ENCODE measurements around the gene APH1B. TPM values are rescaled to one million over a fixed set of nuclear protein-coding genes. Genes with fewer than 3 reads are reported as not detected.
"Not testable (repeated sequence)": the region's sequence is repeated elsewhere in the genome, so short reads cannot be mapped to it uniquely, and the experiment has no call there.

Gene APH1B
- 10 to 100 TPM in 11 of 12 donors, not detected in 1; 11.4 to 15.1 (median 13.8) TPM for polyA plus RNA-seq (ENCODE audit: insufficient read length in 12 of 12)
- long read RNA-seq, donor 1, full-length matches to known transcripts = 7 of 283 reads
- long read RNA-seq, donor 1, partial matches to known transcripts = 276 of 283 reads
- long read RNA-seq, donor 1, other reads (novel, unspliced or antisense) = 0 of 283 reads
- long read RNA-seq, donor 2, full-length matches to known transcripts = 5 of 5 reads
- long read RNA-seq, donor 2, partial matches to known transcripts = 0 of 5 reads
- long read RNA-seq, donor 2, other reads (novel, unspliced or antisense) = 0 of 5 reads
- long read RNA-seq, donor 3, full-length matches to known transcripts = 3 of 3 reads
- long read RNA-seq, donor 3, partial matches to known transcripts = 0 of 3 reads
- long read RNA-seq, donor 3, other reads (novel, unspliced or antisense) = 0 of 3 reads
- long read RNA-seq, donor 4, full-length matches to known transcripts = 2 of 2 reads
- long read RNA-seq, donor 4, partial matches to known transcripts = 0 of 2 reads
- long read RNA-seq, donor 4, other reads (novel, unspliced or antisense) = 0 of 2 reads
- long read RNA-seq, donor 5, full-length matches to known transcripts = 8 of 8 reads
- long read RNA-seq, donor 5, partial matches to known transcripts = 0 of 8 reads
- long read RNA-seq, donor 5, other reads (novel, unspliced or antisense) = 0 of 8 reads
- long read RNA-seq, donor 6, full-length matches to known transcripts = 6 of 6 reads
- long read RNA-seq, donor 6, partial matches to known transcripts = 0 of 6 reads
- long read RNA-seq, donor 6, other reads (novel, unspliced or antisense) = 0 of 6 reads
- long read RNA-seq, donor 7, full-length matches to known transcripts = 5 of 5 reads
- long read RNA-seq, donor 7, partial matches to known transcripts = 0 of 5 reads
- long read RNA-seq, donor 7, other reads (novel, unspliced or antisense) = 0 of 5 reads
- long read RNA-seq, donor 8, full-length matches to known transcripts = 5 of 5 reads
- long read RNA-seq, donor 8, partial matches to known transcripts = 0 of 5 reads
- long read RNA-seq, donor 8, other reads (novel, unspliced or antisense) = 0 of 5 reads
- long read RNA-seq, donor 9, full-length matches to known transcripts = 4 of 4 reads
- long read RNA-seq, donor 9, partial matches to known transcripts = 0 of 4 reads
- long read RNA-seq, donor 9, other reads (novel, unspliced or antisense) = 0 of 4 reads
- long read RNA-seq, donor 10, full-length matches to known transcripts = 5 of 23 reads
- long read RNA-seq, donor 10, partial matches to known transcripts = 18 of 23 reads
- long read RNA-seq, donor 10, other reads (novel, unspliced or antisense) = 0 of 23 reads
- long read RNA-seq, donor 11, full-length matches to known transcripts = 5 of 5 reads
- long read RNA-seq, donor 11, partial matches to known transcripts = 0 of 5 reads
- long read RNA-seq, donor 11, other reads (novel, unspliced or antisense) = 0 of 5 reads

DNA sequence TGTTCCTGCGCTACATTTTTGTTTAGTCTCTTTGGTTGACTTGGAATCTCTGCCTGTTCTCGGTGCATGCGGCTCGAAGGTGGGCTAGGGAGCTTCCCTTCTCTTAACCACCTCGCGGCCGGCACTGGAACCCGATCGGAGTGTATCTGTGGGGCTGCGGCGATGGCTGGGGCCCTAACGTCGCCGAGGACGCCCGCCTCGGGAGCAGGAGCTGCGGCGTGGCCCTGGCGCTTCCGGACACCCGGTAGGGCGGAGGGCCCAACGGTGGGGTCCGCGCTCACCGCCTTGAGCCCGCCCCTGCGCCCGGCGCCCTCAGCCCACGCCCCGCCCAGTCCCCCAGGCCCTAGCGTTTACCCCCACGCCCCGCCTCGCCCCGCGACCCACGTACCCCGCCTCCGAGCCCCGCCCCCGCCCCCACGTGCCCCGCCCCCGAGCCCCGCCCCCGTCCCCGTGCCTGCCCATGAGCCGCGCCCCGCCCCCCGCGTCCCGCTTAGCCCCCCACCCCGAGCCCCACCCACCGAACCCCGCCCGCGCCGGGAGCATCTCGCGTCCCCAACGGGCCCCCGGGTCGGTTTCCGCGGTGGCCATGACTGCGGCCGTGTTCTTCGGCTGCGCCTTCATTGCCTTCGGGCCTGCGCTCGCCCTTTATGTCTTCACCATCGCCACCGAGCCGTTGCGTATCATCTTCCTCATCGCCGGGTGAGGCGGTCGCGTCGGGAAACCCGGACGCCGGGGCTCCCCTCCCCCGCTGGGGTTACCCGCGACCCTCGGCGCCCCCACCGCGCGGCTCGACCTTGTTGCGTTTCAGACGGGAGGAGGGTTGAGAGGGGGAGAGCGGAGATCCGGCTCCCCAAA, at the start of gene APH1B:
TSS of gene APH1B (plus strand) at position 568 of the 855 bp plus-strand sequence. CDS start at position 587, 19 bp downstream.
- peak; percentile 72 for DNase-seq

DNA sequence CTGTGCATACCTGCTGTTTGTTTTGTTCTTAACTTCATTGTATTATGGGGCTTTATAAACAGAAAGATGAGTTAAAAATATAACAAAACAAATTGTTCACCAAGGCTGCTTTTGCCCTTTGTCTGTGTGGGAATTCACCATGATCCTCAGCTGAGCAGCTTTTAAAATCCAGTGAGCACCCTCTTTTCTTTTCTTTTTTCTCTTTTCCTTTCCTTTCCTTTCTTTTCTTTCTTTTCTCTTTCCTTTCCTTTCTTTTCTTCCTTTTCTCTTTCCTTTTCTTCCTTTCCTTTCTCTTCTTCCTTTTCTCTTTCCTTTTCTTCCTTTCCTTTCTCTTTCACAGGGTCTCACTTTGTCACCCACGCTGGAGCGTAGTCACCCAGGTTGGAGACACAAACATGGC, 49.7 kb upstream of the APH1B start:
- no peak for DNase-seq

DNA sequence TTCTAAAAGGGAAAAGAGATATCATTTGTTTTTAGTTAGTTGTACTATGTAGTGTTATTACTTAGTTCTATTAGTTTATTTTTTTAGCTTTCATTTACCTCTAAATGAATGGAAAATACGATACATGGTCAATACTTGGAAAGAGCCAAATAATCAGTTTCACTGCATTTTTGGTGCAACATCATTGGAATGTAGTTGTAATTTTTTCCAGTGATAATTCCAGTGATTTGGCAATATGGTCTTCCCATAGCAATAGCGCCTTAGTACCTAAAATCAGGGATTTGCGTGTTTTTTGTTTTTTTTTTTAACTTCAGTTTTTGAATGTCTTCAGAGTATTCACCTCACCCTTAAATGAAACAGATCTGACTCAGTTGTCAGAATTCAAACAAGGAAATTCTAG, 46.2 kb upstream of the APH1B start:
- no peak for DNase-seq

DNA sequence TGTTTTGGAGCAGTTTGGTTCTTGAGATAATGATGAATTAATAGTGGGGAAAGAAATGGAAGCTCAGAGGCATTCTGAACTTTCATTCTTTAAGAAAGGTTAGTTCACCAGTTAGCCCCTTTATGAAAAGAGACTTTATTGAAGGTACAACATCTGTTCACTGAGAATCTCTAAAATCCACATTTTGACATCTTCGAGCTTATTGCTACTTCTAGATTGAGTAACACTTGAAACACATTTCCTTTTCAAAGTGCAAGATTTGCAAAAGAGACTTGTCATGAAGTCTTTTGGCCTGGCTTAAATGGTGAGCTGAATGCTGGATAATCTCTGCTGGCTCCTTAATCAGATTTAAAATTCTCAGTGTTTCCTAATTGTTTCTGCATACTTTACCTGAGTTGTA, 45.7 kb upstream of the APH1B start:
- DNase-seq = no peak

DNA sequence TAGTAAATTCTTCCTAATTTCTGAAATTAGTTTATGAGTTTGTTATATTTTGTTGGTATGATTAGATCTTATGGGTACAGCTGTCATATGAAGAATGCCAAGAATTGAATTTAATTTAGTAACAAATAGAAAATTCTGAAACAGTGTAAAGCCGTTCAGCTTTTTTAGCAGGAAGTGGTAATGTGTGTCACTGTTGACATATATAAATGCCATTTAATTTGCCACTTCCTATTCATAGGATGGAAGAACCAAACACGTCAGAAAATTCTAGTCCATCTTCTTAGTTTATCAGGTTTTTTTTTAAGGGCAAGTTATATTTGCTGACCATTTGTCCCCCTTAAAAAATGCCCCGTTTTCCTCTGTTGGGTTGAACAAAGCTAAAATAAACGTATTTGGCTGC, 45.0 kb upstream of the APH1B start:
- no peak for DNase-seq

DNA sequence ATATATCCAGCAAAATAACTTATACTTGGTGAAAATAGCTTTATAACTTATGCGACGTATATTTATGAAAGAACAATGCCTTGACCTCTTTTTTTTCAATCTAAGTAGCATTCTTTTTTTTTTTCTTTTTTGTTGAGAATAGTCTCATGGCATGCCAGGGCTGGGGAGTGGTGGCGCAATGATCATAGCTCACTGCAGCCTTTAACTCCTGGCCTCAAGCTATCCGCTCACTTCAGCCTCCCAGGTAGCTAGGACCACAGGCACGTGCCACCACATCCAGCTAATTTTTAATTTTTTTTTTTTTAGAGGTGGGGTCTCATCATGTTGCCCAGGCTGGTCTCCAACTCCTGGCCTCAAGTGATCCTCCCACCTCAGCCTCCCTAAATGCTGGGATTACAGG, 44.5 kb upstream of the APH1B start:
- DNase-seq = no peak

DNA sequence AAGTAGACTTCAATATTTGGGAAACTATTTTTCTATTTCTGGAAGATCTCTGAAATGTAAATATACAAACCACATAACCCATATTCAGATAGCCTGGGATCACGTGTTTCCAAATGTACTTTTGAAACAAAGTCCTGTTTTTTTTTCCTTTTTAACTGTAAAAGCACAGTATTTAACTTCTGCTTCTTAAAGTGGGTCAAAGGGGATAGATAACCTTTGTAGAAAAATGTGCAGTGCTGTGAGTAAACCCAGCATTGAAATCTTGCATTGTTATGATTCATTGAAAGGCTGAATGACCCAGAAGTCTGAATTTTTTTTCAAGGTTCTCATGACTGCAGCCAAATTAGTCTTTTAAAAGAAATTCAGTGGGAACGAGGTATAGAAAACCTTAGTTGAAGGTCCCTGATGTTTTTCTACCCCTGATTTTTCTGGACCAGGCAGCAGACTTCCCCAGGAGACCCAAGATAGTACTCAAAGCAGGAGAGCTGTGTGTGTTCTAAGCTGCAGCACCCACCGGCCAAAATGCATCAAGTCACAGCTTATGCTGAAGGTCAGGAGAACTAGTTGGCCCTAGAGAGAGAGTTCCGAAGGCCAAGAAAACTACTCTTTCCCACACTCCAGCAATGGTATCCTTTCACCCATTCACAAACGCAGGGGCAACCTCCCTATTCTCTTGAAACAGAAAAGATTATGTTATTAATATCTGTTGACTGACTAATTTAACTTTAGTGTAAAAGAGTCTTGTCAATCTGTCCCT, 43.6 kb upstream of the APH1B start:
- DNase-seq = no peak

DNA sequence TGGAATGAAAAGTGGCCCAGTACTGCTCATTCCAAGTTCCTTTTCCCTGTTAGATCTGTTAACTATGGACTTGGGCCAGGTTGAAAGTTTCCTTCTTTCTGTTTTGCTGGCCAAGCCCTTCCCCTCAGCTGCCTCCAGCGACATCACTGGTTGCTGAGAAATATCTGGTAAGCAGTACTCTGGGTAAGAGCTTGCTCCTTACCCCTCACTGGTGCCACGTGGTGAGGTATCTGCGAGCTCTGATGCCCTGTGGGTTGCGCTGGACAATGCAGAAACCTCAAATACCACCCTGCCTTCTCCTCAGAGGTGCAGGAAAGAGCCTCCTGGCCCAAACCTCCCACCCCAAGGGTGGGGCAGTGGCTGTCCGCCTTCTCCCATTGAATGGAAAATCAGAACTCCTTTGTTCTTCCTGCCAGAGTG, 42.9 kb upstream of the APH1B start:
- DNase-seq = peak; percentile 66

DNA sequence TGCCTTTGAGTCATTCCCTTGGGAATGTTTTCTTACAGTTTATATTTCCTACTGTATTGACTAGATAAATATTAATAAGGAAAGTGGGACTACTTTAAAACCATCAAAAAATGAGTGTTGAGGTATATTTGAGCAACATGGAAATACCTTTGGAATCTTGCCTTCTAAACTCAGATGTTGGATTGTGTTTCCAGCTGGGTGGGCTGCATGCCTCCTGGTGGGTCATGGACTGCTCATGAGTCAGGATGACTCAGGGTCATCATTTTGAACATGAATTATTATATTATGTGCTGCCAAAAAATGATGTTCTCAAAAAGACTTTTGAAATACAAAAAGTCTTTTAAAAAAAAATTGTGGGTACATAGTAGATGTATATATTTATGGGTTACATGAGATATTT, 41.1 kb upstream of the APH1B start:
- no peak for DNase-seq

DNA sequence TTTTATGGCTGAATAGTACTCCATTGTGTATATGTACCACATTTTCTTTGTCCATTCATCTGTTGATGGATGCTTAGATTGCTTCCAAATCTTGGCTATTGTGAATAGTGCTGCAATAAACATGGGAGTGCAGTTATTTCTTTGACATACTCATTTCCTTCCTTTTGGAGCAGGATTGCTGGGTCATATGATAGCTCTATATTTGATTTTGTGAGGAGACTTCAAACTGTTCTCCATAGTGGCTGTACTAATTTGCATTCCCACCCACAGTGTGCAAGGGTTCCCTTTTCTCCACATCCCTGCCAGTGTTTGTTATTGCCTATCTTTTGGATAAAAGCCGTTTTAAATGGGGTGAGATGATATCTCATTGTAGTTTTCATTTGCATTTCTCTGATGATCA, 40.3 kb upstream of the APH1B start:
- not testable (repeated sequence) for DNase-seq

DNA sequence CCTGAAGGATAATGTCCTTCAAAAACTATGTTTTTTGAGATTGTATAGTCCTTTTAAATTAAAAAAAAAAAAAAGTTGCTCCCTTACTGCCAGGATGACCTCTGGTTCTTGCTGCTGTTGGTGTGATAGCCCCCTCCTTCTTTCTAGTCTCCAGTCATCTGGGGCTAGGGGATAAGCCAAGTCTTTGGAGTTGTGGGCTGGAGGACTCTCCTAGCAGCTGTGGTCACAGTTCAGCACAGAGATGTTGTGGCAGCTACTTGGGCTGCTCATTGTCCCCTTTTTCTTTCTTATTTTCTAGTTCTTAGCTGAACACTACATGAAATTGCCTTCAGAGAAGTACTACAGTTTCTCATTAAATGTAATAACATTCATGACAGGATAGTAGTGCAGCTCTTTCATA, 39.2 kb upstream of the APH1B start:
- no peak for DNase-seq

DNA sequence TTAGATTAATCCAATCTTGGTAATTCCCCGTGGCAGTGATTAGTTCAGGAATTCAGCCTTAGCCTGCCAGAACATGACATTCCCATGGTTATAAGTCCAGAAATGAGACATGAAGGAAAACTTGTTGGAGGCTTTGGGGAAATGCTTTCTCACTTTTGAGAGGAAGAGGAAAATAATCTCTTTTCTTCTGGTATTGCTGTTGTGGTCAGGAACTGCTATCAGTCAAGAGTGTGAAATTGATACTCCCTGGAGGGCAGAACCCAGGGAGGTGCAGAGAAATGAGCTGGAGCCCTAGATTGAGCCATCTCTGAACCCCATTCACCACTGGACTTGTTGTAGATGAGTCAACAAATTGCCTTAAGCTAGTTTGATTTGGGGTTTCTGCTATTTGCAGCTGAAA, 38.6 kb upstream of the APH1B start:
- no peak for DNase-seq

DNA sequence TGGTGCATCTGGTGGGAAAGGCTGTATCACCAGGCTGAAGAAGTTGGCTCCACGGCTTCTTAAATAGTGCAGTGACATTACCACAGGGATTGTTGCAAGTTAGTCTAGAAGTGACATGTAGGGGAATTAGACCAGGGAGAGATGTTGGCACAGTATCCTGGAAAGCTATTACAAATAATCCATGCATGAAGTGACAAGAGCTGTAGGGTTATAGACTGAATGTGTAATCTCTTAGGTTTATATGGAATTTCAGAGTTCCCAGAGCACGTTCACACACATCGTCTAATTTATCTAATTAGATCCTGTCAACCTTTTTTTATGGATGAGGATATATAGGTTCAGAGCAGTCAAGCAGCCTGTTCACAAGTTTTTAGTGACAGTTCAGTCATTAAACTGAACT, 37.3 kb upstream of the APH1B start:
- no peak for DNase-seq

DNA sequence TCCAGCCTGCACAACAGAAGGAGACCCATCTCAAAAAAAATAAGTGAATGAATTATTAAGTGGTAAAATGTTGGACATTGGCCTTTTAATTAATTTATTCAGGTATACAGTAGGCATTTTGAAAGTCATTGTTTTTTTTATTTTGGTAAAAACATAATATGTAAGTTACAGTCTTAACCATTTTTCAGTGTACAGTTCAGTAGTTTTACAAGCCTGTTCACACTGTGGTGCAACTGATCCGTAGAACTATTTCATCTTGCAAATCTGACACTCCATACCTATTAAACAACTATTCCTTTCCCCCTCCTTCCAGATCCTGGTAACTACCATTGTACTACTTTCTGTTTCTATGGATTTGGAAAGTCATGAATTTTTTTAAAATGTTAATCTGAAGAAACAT, 36.1 kb upstream of the APH1B start:
- no peak for DNase-seq

DNA sequence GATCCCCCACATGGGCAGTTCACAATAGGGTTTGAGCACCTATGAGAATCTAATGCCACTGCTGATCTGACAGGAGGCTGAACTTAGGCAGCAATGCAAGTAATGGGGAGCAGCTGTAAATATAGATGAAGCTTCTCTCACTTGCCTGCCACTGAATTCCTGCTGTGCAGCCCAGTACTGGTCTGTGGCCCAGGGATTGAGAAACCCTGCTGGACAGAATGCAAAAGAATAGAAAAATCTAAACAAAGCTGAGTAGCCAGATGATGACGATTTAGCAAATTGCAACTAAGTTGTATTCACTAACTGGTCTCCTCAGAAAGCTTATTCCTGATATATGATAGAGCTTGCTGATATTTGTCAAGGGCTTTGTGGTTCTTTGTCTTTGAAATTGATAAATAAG, 34.3 kb upstream of the APH1B start:
- DNase-seq = no peak

DNA sequence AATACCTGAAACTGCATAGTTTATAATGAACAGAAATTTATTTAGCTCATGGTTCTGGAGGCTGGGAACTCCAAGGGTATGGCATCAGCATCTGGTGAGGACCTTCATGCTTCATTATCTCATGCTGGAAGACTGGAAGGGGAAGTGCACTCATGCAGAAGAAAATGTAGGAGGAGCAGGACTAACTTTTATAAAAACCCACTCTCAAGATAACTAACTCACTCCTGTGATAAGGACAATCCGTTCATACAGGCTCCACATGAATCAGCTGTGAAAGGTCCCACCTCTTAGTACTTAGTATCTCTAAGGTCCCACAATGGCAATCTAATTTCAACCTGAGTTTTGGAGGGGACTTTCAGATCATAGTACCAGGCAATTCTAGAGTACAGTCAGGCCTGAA, 33.6 kb upstream of the APH1B start:
- no peak for DNase-seq

DNA sequence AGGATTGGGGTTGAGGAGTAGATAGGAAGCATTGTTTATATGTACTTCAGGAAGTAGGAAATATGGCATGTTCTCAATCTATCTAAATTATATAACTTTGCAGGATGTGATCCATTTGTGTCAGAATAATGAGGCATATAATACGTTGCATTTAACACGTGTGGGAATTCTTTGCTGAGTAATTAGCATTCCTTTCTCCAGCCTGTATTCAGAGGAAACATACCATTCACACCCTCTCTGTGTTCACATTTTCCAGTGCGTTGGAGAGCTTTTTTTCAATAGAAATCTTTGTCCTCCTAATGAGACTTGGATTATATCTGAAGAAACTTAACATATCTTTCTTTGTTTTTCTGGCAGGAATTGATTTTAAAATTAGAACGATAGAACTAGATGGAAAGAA, 33.0 kb upstream of the APH1B start:
- no peak for DNase-seq

DNA sequence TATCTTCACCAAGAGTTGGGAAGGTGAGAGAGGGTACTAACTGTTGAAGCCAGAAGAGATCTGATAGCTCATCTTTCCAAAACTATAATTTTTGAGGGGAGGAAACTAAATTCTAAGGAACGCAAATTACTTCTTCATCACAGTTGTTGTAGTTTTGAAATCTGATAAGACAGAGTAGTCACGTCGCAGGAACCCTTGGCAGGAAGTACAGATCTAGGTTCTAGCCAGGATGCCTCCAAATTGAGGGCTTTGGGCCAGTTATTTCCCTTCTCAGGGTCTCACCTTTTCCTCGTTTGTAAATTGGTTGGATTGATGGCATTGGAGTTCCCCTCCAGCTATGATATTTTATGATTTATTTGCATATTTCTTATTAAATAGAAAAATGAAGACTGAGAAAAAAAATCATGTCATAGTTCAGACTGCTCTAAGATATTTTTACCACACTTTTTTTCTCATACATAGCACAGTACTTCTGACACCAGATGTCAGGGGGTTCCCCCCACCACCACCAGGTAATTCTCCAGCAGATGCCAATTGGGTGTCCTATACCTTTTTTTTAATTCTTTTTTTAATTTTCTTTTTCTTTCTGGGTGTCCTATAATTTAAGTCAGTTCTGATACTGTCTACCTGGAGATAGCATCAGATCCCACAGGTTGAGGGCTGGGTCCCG, 32.3 kb upstream of the APH1B start:
- no peak for DNase-seq

Measured in muscle of arm (tissue), 14 donors.